WTC11 (cell line): ENCODE results near the gene CSRNP3.

Source experiments
- CTCF ChIP-seq: fragments of 200-600 bp; IDR thresholded peaks from 2 replicates; pipeline ENCODE4 v1.8.0; 2022; ENCODE audit warnings: antibody characterized with exemption
- MAX ChIP-seq: sonication (generic); formaldehyde crosslinking; IDR thresholded peaks from 2 replicates; pipeline ENCODE4 v1.8.0; 2022; ENCODE audit warnings: mild to moderate bottlenecking, missing genetic modification reagents
- MYBL2 ChIP-seq: sonication (generic); formaldehyde crosslinking; IDR thresholded peaks from 2 replicates; pipeline ENCODE4 v1.8.1; 2023; ENCODE audit warnings: mild to moderate bottlenecking, moderate library complexity, missing genetic modification reagents
- STAT6 ChIP-seq: sonication (generic); formaldehyde crosslinking; conservative IDR thresholded peaks from 2 replicates; pipeline ENCODE4 v1.8.1; 2023; ENCODE audit warnings: mild to moderate bottlenecking, low read depth, missing genetic modification reagents, moderate library complexity
- TEAD1 ChIP-seq: sonication (generic); formaldehyde crosslinking; IDR thresholded peaks from 2 replicates; pipeline ENCODE4 v1.8.0; 2022; ENCODE audit warnings: mild to moderate bottlenecking, missing genetic modification reagents
- TEAD4 ChIP-seq: sonication (generic); formaldehyde crosslinking; IDR thresholded peaks from 2 replicates; pipeline ENCODE4 v1.8.0; 2022; ENCODE audit warnings: mild to moderate bottlenecking, missing genetic modification reagents
- ZNF121 ChIP-seq: sonication (generic); formaldehyde crosslinking; IDR thresholded peaks from 2 replicates; pipeline ENCODE4 v1.8.0; 2023; ENCODE audit warnings: missing genetic modification reagents

GRCh38 chr2:165428926-165429325 is 40.6 kb upstream of the CSRNP3 start:
- no peak for TF ChIP-seq CTCF
- TF ChIP-seq ZNF121 (CRISPR knock-in tag): no peak
- TF ChIP-seq STAT6 (CRISPR knock-in tag): no peak
- TF ChIP-seq TEAD4 (CRISPR knock-in tag): no peak
- TF ChIP-seq TEAD1 (CRISPR knock-in tag): no peak
- TF ChIP-seq MYBL2: no peak
- TF ChIP-seq MAX: no peak
